Stimulated activated CD8-positive, alpha-beta memory T cell treated with anti-CD3 and anti-CD28 coated beads, Interleukin-4, amount 100 ng/mL, for 48 hours (primary cell): ENCODE results near the gene TGM5.
"Not testable (repeated sequence)": the region's sequence is repeated elsewhere in the genome, so short reads cannot be mapped to it uniquely, and the experiment has no call there.

Experiments used
- DNase-seq: peaks from one replicate; pipeline ENCODE4 v3.0.0-alpha.2; 2020

TGM5 gene, protein sequence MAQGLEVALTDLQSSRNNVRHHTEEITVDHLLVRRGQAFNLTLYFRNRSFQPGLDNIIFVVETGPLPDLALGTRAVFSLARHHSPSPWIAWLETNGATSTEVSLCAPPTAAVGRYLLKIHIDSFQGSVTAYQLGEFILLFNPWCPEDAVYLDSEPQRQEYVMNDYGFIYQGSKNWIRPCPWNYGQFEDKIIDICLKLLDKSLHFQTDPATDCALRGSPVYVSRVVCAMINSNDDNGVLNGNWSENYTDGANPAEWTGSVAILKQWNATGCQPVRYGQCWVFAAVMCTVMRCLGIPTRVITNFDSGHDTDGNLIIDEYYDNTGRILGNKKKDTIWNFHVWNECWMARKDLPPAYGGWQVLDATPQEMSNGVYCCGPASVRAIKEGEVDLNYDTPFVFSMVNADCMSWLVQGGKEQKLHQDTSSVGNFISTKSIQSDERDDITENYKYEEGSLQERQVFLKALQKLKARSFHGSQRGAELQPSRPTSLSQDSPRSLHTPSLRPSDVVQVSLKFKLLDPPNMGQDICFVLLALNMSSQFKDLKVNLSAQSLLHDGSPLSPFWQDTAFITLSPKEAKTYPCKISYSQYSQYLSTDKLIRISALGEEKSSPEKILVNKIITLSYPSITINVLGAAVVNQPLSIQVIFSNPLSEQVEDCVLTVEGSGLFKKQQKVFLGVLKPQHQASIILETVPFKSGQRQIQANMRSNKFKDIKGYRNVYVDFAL

DNA sequence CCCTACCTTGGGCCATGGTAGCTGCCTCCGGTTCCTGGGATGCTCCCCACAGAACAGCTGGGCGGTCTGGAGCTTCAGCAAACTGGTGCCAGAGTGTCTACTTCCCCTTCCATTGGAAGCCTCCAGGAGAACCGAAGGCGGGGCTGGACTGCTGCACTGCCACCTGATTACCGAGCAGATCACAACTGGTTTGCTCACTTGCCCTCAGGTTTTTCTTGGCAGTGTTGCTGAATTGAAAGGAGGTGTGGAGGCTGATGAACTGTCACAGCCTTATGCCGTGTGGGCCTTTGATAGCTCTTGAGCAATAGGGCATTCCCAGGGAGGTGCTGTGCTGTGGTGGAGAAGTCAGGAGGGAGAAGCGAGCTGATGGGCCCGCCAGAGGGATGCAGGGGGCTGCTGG is at the start of gene TGM5:
TSS of gene TGM5 (minus strand) at position 95 of the 400 bp plus-strand sequence. CDS start at position 16, 79 bp downstream.
- no peak for DNase-seq

DNA sequence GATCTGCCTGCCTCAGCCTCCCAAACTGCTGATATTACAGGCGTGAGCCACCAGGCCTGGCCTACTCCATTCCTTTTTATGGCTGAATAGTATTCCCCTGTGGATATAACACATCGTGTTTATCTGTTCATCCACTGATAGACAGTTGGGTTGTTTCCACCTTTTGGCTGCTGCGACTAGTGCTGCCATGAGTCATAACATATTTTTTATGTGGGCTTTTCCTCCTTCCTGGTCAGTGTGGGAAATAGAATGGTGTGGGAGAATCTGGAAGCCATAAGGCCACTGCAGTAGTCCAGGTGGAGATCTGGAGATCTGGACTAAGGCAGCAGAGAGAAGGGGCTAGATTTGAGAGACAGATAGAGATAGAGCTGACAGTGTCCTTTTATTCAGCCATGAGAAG is 47.4 kb upstream of the TGM5 start:
- DNase-seq: no peak

DNA sequence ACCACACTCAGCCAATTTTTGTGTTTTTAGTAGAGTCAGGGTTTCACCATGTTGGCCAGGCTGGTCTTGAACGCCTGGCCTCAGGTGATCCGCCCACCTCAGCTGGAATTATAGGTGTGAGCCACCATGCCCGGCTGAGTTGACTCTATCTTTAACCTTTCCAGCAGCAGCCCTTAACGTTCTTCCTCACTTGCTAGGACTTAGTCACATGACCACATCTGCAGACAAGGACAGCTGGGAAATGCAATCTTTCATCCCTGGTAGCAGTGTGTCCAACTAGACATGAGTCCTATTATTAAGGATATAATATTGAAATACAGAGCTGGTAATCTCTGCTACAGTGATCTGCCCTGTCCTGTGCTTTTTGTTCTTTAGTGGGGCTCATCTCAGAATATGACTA is 45.6 kb upstream of the TGM5 start:
- DNase-seq: no peak

DNA sequence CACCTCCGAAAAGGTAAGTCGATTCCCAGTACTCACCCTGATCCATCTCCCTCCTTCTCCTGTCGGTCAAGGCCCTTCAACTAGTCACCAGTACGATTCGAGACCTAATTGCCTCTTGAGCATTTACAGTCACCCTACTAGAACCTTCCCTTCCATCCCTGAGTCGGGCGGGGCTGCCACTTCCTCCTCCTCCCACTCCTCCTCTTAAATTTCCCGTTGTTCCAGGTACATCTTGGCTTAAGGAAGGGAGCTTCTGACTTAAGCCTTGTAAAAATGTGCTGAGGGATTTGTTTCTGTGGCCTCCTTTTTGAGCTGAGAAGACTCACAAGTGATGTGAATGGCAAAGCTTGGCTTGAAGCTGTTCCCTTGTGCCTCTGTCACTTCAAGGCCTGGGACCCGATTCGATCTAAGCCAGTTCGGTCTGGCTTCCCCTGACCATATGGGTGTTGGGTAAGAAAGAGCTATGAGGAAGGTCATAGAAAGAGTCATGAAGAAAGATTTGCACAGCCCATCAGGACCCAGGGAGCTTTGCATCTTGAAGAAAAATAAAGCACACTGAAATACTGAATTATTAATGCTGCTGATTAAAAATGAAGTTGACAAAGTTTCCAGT is 35.6 kb upstream of the TGM5 start, which contains the start of gene TGM7:
TSS of gene TGM7 (minus strand) at position 51 of the 613 bp plus-strand sequence.
- DNase-seq: no peak

DNA sequence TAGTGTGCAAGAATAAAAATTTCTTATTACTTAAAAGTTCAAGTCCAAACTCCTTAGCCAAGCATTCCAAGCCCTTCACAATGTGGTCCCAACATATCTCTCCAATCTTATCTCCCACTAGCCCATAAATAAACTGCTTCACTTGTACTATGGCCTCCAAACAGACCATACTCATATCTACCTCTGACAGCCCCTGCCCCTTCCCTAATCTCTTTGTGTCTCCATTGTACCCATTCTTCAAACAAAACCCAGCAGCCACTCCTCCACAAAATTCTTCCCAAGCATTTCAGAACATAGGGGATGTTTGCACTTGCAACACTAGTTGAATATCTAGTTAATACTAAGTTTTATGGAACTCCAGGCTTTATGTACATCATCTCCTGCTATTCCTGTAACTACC is 33.2 kb upstream of the TGM5 start:
- DNase-seq: no peak

DNA sequence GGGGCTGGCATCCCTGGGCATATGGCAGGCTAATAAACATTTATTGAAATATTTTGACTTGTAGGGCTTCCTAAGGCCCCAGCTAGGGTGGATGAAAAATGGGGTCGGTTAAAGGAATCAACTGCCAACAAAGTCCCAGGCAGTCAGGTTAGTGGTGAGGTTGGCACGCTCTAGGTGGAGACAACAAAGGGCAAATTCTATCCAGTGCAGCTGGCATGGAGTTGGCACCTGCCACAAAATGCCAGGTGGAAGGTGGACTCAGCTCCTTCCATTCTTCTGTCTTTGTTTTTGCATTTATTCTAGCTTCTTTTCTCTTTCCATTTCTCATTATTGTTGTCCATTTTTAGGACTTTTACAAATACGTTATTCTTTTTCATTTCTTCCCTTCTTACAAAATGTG is 32.7 kb upstream of the TGM5 start:
- DNase-seq: no peak

DNA sequence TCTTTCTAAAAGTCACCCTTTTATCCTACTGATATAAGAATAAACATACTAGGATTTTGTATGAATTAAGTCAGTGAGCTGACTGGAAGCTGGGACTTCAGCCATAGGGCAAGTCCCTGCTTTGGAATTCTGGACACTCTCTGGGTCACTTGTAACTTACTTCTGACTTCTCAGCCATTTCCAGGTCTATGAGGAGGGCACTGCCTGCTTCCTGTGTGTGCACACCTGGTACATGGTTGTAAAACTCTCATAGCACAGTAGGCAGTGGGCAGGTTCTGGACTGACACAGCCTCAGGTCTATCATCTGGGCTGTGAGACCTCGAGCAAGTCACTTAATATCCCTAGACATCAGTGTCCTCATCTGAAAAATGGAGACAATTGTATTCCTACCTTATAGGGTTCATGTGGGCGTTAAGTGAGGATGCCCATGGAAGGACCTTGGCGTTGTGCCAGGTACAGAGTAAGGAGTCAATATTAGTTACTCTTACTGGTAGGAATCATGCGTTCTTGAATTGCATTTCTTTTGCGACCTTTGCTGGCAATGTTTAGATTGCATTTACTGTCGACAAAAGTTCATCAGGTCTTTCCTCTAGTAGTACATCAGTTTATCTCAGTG is 27.5 kb upstream of the TGM5 start:
- no peak for DNase-seq

DNA sequence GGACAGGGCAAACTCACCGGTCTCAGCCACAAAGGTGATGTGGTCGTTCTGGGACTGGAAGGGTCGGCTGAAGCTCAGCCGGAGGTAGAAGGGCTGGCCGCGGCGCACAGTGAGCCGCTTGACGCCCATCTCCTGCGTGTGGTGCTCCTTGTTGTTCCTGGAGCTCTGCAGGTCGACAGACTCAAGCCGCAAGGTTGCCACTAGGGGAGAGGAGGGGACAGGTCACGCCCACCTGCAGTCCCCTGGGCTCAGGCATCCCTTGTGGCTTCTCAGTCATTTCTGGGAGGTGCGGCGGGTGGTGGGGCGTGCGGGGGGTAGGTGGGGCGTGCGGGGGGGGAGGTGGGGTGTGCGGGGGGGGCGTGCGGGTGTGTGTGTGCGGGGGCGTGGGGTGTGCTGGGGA is 26.7 kb upstream of the TGM5 start:
- no peak for DNase-seq

DNA sequence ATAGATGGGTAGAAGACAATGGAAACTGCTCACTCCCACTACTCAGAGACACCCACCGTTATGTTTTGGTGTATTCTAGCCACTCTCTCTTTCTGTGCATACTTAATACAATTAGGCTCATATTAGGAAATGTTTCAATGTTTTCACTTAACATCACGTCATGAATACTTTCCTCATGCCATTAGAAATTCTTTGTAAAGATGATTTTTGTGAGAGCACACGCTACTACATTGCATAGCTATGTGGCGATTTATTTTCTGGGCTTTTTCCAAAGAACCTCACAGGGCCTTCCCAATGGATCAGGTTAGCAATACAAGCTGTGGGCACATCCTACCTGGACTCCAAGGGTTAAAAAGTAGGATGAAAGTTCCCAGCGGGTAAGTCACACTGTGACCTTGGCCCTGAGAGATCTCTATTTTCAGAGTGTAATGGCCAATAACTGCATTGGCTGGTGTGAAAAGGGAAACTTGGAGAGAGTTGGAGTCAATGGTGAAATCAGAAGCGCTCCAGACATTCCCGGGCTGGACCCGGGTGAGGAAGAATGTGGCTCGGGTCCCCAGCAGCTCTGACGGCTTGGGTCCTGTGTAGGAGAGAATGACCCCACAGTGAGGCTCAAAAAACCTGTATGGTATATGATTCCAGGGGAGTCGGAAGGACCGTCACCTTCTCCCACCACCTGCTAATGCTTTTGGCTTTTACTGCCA is 25.8 kb upstream of the TGM5 start:
- DNase-seq: no peak

DNA sequence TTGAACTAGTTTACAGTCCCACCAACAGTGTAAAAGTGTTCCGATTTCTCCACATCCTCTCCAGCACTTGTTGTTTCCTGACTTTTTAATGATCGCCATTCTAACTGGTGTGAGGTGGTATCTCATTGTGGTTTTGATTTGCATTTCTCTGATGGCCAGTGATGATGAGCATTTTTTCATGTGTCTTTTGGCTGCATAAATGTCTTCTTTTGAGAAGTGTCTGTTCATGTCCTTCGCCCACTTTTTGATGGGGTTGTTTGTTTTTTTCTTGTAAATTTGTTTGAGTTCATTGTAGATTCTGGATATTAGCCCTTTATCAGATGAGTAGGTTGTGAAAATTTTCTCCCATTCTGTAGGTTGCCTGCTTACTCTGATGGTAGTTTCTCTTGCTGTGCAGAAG is 22.9 kb upstream of the TGM5 start:
- DNase-seq: not testable (repeated sequence)

DNA sequence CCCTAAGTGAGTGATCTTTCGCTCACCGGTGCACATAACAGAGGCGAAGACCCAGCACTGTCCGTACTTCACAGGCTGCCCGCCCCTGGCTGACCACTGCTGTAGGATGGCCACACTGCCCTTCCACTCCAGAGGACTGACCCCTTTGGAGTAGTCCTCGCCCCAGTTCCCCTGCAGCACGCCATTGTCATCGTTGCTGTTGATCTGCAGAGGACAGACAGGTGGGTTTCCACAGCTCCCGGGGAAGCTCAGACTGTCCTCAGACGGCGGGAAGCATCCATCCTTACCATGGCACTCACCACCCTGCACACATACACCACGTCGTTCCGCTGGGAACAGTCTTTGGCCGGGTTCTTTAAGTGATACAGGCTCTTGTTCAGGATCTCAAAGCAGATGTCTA is 20.5 kb upstream of the TGM5 start:
- DNase-seq: no peak

DNA sequence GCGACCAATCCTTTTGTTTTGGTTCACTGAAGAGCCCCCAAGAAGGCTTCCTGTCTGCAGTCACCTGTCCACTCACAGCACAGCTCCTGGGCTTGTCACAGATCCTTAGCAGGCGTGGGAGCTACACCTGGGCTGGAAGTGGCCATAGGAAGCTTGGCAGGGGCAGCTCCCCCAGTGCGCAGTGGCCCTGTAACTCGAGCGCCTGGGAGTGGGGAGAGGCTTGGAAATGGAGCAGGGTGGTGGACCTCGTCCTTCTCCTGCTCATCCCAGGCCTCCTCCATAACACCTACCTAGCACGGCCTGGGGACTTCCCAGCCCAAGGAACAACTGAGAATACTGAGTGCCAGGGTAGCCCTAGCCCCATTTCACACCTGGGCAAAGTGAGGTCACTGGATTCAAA is 19.3 kb upstream of the TGM5 start:
- DNase-seq: no peak

DNA sequence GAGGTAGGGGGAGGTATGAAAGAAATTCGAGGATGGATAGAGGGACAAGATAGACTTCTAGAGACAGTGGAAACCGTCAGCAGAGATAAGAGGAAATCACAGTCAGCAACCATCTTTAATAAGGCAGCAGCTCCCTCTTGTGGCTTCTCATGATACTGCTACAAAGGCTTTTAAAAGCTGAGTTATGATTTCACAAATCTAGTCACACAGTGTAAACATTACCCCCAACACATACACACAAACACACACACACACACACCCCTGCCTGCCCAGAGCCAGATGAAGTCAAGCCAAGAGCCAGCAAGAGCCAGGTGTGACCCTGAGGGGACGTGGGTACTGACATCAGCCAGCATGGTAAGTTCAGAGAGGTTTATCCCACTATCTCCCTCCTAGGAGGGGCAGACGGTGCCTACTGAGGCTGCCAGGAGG is 18.9 kb upstream of the TGM5 start:
- peak; percentile 66 for DNase-seq

DNA sequence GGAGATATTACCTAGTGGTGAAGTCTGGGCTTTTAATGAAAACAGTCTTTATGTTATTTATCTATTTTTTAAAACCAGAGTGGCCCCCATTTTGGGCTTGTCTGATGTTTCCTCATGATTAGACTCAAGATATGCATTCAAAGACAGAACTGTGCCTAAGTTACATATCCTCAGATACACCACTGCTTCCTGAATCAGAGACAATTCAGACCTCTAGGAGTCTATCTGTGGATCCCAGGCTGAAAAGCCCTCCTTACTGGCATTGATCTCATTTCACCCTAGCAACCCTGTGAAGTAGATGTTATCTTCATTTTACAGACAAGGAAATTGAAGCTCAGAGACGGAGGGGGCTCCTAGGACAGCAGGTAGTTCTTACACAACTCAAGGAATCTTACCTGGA is 16.8 kb upstream of the TGM5 start:
- no peak for DNase-seq

DNA sequence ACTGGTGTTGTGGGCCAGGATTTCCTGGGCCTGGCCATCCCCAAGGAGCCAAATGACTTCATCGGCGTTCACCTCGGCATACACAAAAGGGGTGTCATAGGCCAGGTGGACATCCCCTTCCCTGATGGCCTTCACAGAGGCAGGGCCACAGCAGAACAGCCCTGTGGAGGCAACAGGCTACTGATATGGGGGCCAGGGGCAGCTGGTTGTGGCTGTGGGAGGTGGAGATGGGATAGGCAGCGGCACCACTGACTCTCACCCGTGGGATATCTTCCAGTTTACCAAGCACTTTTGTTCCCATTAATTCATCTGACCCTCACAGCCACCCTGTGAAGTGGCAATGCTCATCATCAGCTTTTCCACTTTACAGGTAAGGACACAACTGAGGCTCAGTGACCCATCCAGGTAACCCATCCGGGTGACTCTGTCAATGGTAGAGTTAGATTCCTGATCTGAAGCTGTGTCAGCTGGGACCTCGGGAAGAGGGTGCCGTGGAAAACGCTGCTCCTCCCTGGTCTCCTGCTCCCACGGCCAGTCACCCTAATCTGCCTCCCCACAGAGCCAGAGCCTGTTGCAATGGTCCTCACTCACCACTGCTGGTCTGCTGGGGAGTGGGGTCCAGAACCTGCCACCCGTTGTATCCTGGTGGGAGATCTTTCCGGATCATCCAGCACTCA is 15.3 kb upstream of the TGM5 start:
- no peak for DNase-seq

DNA sequence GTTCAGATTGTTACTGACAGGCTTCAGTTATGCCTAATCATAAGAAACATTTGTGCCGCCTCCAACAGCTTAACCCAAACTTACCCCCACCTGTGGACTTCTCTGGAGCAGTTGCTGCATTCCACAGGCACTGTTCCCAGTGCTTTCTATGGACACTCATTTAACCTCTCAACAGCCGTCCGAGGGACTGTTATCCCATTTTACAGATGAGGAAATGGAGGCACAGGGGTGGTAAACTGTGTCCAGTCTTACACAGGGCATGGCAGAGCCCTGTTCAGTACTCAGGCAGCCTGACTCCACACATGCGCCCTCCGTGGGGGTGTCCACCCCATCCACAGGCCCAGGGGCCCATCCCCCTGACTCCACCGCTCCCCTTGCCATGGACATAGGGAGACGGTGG is 14.3 kb upstream of the TGM5 start:
- DNase-seq: no peak

DNA sequence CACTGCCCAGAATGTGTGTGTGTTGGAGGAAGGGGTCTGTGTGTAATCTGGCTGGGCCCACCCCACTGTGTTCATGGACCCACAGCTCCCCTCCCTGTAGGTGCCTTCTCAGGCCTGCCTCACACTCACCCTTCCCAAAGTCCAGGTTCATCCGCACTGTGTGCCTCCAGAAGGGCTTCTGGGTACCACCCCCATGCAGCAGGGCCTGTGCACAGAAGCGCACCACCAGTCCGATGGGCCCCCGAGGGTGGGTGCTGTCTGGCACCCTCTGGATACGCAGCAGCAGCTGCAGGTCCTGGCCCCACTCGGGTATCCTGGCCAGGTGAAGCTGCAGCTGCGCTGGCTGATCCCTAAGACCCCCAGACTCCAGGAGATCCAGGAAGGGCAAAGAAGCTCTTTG is 12.8 kb upstream of the TGM5 start:
- no peak for DNase-seq

DNA sequence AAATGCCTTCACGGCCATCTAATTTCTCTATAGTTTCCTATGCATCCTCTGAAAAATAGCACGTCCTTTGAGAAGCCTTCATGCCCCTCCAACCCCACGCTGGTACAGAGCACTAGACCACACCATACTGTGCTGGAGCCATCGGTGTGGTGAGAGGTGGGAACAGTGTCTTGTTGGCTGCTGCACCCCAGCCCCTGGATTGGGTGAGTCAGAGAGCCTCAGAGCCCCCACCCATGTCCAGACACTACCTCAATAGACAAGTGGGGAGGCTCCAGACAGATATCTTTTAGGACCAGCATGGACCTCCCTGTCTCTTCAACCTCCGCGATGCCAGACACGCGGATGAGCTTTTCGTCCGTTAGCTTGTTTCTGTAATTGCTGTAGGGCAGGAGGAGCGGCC is 12.1 kb upstream of the TGM5 start:
- DNase-seq: no peak

DNA sequence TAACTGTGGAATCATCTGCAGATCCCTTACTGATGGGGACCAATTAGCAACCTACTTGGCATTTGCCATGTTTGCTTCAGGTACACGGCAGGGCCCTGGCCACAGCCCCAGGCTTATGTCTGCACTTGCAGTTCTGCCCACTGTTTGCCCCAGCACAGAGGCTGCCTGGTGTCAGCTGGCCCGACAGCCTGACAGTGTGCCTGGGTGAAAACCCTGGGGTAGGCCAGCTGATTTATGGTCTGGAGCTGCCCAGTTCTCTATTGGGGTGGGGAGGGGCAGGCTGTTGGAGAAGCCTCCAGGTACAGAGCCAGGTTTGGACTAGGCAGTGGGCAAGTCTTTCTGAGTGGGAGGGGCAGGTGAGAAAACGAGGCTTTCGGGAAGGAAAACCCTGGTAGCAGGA is 11.2 kb upstream of the TGM5 start:
- DNase-seq: no peak

DNA sequence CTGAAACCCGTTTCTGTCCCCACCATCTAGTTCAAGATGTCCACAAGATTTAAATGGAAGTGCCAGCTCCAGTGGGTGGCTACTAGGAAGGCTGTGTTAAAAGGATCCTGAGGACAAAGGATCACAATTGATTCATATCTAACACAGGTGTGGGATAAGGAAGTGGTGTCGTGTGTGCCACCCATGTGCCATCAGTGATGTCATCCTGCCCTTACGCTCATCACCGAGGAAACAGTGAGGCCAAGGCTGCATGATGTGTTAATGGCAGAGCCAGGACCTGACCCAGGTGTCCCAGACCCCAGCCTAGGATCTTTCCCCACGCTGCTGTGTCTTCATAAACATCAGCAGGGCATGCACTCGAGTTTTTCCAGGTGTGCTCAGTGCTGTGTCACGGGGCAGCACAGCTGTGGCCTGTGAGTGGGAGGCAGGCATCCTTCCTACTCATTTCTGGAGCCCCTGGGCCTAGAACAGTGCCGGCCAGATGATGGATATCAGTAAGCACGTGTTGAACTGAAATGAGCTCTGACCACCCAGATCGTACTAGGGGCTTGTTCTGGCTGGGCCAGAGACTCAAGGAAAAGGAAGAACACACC is 10.6 kb upstream of the TGM5 start:
- no peak for DNase-seq

DNA sequence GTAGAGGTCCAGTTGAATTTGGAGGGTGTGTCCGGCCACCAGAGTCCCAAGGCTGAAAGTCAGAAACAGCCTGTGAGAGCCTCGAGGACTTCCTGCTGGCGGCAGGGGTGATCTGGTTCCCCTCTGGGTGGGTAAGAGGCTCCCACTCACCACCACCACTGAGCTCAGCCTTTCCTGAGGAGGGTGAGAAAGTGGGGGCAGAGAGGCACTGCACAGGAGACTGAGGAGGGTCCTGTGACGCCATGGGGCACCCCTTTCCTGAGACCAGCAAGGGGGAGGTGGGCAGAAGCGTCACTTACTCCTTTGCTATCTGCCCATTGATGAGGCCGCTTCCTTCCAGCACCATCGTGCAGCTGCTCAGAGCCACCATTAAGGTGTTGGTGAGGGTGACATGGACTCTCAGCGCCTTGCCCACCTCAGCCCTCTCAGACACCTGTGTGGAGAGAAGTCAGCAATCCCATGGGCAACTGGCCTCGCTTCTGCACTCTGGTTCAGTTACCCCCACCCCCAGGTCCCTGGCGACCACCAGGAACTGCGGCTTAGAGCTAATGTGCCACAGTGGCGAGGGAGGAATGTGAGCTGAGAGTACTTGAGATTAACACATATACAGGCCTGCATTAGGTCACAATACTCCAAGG is 10.0 kb upstream of the TGM5 start:
- DNase-seq: no peak
